A172 (cell line): ENCODE data around the gene BZW2. TPM values are rescaled to one million over a fixed set of nuclear protein-coding genes. Genes with fewer than 3 reads are reported as not detected.

Source experiments
- DNase-seq: peaks from one replicate; pipeline ENCODE4 v3.0.0-alpha.2; 2015; ENCODE audit warnings: low spot score
- total RNA-seq: library from RNA; depleted of rRNA; stranded (reverse); fragments of >200 nt; shearing (Covaris generic); gene quantifications from 2 replicates; pipeline ENCODE4 v1.2.3, GENCODE V29; 2014; rRNA removed

Gene BZW2
- total RNA-seq = 85.9 and 105 TPM in 2 replicates

DNA sequence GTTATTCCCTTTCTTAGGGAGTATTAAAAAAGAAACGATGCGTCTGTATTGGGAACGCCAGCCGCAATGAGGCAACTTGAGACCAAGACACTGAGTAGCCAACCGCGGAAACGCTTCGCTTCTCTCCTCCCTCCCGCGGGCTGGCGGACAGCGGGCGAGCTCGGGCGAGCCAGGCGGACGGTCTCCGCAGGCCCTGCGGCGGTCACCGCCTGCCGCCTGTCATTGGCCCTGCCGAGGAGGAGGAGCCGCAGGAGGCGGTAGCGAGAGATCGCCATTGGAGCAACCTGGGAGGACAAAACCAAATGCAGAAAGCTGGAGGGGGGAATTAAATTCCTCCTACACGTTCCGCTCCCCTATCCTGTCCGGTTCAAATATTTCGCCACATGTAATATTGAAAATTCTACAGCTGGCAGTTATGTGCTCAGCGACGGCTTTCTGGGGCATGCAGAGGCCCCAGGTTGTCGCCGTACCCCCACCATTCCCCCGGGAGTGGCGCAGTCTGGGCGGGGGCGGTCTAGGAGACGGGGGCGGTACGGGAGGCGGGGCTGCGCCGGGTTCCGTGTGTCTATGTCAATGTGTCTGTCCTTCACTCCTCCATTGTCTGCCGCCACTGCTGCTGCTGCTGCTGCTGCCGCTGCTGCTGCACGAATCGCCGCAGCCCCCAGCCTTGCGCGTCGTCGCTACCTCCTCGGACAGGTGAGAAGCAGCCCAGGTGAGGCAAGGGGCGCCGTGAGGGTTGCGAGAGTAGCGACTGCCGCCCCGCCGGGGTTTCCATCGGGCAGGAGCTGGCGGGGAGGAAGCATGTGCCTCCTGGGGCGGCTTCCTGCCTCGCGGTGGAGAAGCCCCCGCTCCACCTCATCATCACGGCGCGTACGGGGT is at the start of gene BZW2, which contains the start of gene ANKMY2:
Gene BZW2, plus strand, starts transcription at position 589 of the 879 bp plus-strand sequence. CDS start 19,263 bp downstream, outside the sequence.
Gene ANKMY2, minus strand, starts transcription at position 162 of the 879 bp plus-strand sequence. CDS start 181 bp downstream, outside the sequence.
- DNase-seq = peak; percentile 94

- DNase-seq = no peak
Measured at GRCh38 chr7:16598015-16598414, 48.0 kb upstream of the BZW2 start.

- no peak for DNase-seq
Measured at GRCh38 chr7:16599860-16600259, 46.1 kb upstream of the BZW2 start.

GRCh38 chr7:16603633-16604032 is 42.3 kb upstream of the BZW2 start:
- DNase-seq = no peak

DNA sequence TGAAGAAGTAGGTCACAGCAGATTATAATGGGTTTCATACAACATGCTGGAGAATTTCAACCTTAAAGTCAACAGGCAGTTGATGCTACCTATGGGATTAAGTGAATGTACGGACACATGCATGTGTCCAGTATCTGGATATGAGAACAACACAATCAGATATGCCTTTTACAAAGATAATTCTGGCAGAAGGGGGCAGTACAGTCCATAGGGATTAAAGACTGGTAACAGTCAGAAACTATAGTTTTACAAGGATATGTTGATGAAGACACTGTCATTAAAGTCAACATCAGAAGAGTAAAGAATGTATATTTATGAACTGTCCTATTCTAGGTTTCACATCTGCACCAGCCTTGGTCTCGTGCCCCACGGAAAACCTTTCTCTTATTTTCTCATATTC is 41.9 kb upstream of the BZW2 start:
- no peak for DNase-seq

- no peak for DNase-seq
Measured at GRCh38 chr7:16606704-16607103, 39.3 kb upstream of the BZW2 start.

- DNase-seq = no peak
Measured at GRCh38 chr7:16609842-16610450, 36.0 kb upstream of the BZW2 start.

DNA sequence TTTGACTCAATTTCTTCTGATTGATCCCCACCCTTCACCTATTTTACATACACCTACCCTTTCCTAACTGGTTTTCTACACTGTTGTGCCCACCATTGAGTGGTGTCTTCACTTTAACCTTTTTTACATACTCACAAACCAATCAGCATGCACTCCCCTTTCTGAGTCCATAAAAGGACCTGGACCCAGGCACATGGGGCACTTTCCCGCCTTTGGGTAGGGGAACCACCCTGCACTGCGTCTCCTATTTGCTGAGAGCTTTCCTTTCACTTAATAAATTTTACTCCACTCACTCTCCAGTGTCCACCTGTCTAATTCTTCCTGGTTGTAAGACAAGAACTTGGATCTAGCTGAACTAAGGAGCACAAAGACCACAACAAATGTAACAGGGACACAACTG is 34.3 kb upstream of the BZW2 start:
- no peak for DNase-seq

GRCh38 chr7:16615228-16615627 is 30.8 kb upstream of the BZW2 start:
- DNase-seq = no peak

- no peak for DNase-seq
Measured at GRCh38 chr7:16616122-16616521, 29.9 kb upstream of the BZW2 start.

- no peak for DNase-seq
Measured at GRCh38 chr7:16616542-16616941, 29.4 kb upstream of the BZW2 start.

- DNase-seq = no peak
Measured at GRCh38 chr7:16619979-16620408, 26.0 kb upstream of the BZW2 start.

GRCh38 chr7:16626388-16626787 is 19.6 kb upstream of the BZW2 start:
- DNase-seq = no peak

GRCh38 chr7:16627236-16627635 is 18.7 kb upstream of the BZW2 start:
- no peak for DNase-seq

GRCh38 chr7:16630654-16631053 is 15.3 kb upstream of the BZW2 start:
- no peak for DNase-seq

- DNase-seq = no peak
Measured at GRCh38 chr7:16634271-16634738, 11.7 kb upstream of the BZW2 start.

DNA sequence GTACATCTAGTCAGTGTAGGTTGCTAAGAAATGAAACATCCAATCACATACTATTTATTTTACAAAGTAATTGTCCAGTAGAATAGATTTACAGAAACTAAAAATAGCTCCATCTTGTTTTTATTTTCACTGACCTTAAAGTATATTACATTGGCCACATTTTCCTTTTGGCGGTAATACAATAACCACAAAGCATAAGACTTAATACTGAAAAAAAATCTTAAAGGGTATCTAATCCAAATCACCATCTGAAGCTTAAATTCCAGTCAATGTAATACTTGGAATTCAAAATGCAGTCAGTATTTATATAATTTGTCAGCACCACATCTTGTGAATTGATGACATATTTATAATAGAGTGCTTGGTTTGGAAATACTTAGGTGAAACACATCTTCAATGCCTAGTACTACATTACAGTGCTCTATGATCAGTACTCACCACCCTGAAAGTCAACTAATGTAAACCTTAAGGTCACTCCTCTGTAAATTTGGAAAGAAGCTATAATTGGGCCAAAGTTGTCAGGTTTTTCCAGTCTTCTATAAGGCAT is 9.4 kb upstream of the BZW2 start:
- no peak for DNase-seq

GRCh38 chr7:16637379-16637778 is 8.6 kb upstream of the BZW2 start:
- DNase-seq = no peak

DNA sequence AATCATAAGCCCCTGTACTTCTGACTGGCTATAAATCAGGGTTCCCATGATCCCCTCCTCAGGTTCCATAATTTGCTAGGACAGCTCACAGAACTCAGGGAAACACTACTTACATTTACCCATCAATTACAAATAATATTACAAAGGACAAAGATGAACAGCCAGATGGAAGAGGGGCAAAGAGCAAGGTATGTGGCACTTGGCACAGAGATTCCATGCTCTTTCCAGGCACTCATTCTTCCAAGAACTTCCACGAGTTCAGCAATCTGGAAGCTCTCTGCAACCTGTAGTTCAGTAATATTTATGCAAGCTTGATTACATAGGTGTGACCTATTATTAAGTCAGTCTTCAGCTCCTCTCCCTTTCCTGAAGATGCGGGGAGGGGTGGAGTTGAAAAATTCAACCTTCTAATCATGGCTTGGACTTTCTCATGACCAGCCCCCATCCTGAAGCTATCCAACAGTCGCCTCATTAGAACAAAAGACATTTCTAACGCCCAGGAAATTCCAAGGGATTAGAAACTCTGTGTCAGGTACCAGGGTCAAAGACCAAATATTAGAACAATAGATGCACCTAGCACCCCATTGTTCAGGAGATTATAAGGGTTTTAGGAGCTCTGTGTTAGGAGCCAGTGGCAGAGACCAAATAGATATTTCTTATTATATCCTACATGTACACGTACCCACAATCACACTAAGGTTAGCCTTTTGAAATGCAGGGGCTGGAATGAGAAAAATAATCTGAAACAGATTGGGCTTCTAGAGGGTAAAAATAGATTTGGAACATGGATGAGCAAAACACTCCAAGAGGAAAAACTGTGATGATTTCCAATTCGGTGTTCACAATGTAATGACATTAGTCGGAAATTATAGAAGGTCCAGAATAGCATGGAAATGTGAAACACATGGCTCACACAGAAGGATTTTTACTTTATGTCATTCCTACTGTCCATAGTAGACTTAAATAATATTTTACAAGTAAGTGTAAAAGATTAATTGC is 7.4 kb upstream of the BZW2 start:
- DNase-seq = no peak

GRCh38 chr7:16644157-16644556 is 1.8 kb upstream of the BZW2 start:
- DNase-seq = no peak
